ENCODE results near the gene STK32B. TPM values are rescaled to one million over a fixed set of nuclear protein-coding genes. Genes with fewer than 3 reads are reported as not detected.

STK32B gene
- total and polyA plus RNA-seq, 2 of the 4 experiments (the other 2 are of a cell fraction): 5.5 to 6.3 TPM

DNA sequence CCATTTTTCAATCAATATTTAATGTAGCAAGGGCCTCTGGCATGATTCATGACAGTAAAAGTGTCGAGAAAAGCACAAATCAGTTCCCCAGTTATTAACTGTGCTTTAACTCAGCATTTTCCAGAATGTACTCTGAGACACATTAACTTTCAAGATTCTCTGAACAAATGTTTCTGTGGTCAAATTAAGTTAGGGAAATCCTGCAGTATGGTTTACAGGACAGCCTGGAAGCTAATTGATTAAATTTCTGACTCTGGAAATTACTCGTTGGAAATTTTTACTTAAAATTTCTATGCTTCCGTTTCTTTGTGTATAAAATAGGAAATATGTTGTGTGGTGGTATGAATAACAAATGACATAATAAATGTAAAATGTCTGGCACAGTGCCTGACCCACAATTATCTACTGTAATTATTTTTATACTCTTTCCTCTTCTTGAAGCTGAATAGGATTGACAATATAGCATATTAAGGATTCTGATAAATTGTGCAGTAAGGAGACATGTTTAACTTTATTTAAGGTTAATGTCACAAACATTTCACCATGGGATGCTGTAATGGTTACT is 33.7 kb downstream of the STK32B start:
- no peaks in the 10 kb centered on the region for H3K36me3 ChIP-seq (ENCODE audit: control insufficient read depth, insufficient read depth, low read length)
- H2BK20ac ChIP-seq (ENCODE audit: low read depth, low read length): no peak overlapping the region
- no peaks in the 10 kb centered on the region for H4K20me1 ChIP-seq (ENCODE audit: insufficient read depth, low read length)
- H2BK120ac ChIP-seq (ENCODE audit: low read depth, low read length): no peak overlapping the region
- BruUV-seq (replicated peaks): no TSS peak
- peaks cover 0 to 4% of the 10 kb centered on the region in 2 experiments; a peak in 3 of 4 replicates for H3K79me1 ChIP-seq (ENCODE audit: low read depth in 1 of 2, low read length in 2 of 2)
- H3K27ac ChIP-seq (ENCODE audit: insufficient read depth, low read length): no peak overlapping the region
- no peak overlapping the region for H2BK5ac ChIP-seq (ENCODE audit: low read depth, low read length, poor library complexity, severe bottlenecking)
- no peak overlapping the region for H3K23ac ChIP-seq (ENCODE audit: low read depth, low read length)
- ChIA-PET CTCF (no interaction called here), POLR2A (ENCODE audit: unreplicated experiment) (no interaction called here)
- intact Hi-C loops (cut with micrococcal nuclease) (no loop called here), in situ Hi-C loops (cut with MboI; ENCODE audit: low sequenced_read_pairs) (no loop called here), dilution Hi-C loops (cut with HindIII; ENCODE audit: low sequenced_read_pairs, unreplicated experiment) (no loop called here)
- H4K91ac ChIP-seq (ENCODE audit: insufficient read depth, low read depth, low read length): no peak overlapping the region
- H2AK9ac ChIP-seq (replicated peaks; ENCODE audit: low read depth, low read length, poor library complexity): no peak overlapping the region
- no peak overlapping the region for H4K8ac ChIP-seq (ENCODE audit: low read depth in 2 of 2, low read length in 2 of 2)
- H2AK5ac ChIP-seq (ENCODE audit: low read depth, low read length): no peak overlapping the region
- H3K4me1 ChIP-seq (ENCODE audit: control insufficient read depth, insufficient read depth, low read length): no peaks in the 10 kb centered on the region
- no CpG with 5 or more reads among the region's 3 CpGs for WGBS, 2 experiments (ENCODE audit: extremely low coverage in 2 of 2, insufficient read length in 1 of 2)
- no peak overlapping the region for H3K4ac ChIP-seq (ENCODE audit: low read depth, low read length)
- TF ChIP-seq, protein P1, sequence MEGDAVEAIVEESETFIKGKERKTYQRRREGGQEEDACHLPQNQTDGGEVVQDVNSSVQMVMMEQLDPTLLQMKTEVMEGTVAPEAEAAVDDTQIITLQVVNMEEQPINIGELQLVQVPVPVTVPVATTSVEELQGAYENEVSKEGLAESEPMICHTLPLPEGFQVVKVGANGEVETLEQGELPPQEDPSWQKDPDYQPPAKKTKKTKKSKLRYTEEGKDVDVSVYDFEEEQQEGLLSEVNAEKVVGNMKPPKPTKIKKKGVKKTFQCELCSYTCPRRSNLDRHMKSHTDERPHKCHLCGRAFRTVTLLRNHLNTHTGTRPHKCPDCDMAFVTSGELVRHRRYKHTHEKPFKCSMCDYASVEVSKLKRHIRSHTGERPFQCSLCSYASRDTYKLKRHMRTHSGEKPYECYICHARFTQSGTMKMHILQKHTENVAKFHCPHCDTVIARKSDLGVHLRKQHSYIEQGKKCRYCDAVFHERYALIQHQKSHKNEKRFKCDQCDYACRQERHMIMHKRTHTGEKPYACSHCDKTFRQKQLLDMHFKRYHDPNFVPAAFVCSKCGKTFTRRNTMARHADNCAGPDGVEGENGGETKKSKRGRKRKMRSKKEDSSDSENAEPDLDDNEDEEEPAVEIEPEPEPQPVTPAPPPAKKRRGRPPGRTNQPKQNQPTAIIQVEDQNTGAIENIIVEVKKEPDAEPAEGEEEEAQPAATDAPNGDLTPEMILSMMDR (conservative IDR thresholded peaks at IDR 0.05; ENCODE audit: low read depth, low read length): no peak
- TF ChIP-seq, protein P2, sequence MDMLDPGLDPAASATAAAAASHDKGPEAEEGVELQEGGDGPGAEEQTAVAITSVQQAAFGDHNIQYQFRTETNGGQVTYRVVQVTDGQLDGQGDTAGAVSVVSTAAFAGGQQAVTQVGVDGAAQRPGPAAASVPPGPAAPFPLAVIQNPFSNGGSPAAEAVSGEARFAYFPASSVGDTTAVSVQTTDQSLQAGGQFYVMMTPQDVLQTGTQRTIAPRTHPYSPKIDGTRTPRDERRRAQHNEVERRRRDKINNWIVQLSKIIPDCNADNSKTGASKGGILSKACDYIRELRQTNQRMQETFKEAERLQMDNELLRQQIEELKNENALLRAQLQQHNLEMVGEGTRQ (IDR thresholded peaks at IDR 0.05; ENCODE audit: low read depth, low read length): no peak
- TF ChIP-seq RAD21 (IDR thresholded peaks at IDR 0.05; ENCODE audit: low read length): no peak
- no peak for TF ChIP-seq RCOR1 (IDR thresholded peaks at IDR 0.05; ENCODE audit: insufficient replicate concordance, low read length)
- TF ChIP-seq, protein P3, sequence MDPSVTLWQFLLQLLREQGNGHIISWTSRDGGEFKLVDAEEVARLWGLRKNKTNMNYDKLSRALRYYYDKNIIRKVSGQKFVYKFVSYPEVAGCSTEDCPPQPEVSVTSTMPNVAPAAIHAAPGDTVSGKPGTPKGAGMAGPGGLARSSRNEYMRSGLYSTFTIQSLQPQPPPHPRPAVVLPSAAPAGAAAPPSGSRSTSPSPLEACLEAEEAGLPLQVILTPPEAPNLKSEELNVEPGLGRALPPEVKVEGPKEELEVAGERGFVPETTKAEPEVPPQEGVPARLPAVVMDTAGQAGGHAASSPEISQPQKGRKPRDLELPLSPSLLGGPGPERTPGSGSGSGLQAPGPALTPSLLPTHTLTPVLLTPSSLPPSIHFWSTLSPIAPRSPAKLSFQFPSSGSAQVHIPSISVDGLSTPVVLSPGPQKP (IDR thresholded peaks at IDR 0.05; ENCODE audit: borderline replicate concordance, low read depth, low read length): no peak
- TF ChIP-seq CEBPB (IDR thresholded peaks at IDR 0.05; ENCODE audit: low read depth, low read length): no peak
- no peak for TF ChIP-seq POLR2A (IDR thresholded peaks at IDR 0.05; ENCODE audit: low read depth, low read length)
- no peak for TF ChIP-seq MAFK (IDR thresholded peaks at IDR 0.05; ENCODE audit: low read depth, low read length)
- TF ChIP-seq MXI1 (IDR thresholded peaks at IDR 0.05; ENCODE audit: borderline replicate concordance, low read depth, low read length): no peak
- no peak for TF ChIP-seq NFE2L2 (IDR thresholded peaks at IDR 0.05; ENCODE audit: low read depth, low read length)
- TF ChIP-seq FOS (IDR thresholded peaks at IDR 0.05; ENCODE audit: low read depth, low read length): no peak
- no peak for TF ChIP-seq CHD1 (IDR thresholded peaks at IDR 0.05; ENCODE audit: low read depth, low read length)
- no peak for TF ChIP-seq SMC3 (IDR thresholded peaks at IDR 0.05; ENCODE audit: low read depth, low read length)
- TF ChIP-seq BHLHE40 (IDR thresholded peaks at IDR 0.05; ENCODE audit: low read depth, low read length): no peak
- no peak for TF ChIP-seq RFX5 (IDR thresholded peaks at IDR 0.05; ENCODE audit: low read depth, low read length)
- TF ChIP-seq MAZ (IDR thresholded peaks at IDR 0.05; ENCODE audit: borderline replicate concordance, low read depth, low read length): no peak
- ATAC-seq (ENCODE audit: low read depth) (0 out of 2 replicates have a peak, but pooled peaks have one; percentile 17), DNase-seq (peak; percentile 15)
- H3K4me2 ChIP-seq (ENCODE audit: low read depth, low read length): no peak overlapping the region
- H3K14ac ChIP-seq (replicated peaks; ENCODE audit: low read depth, low read length): no peak overlapping the region
- no peak overlapping the region for H3K18ac ChIP-seq (ENCODE audit: low read depth, low read length)
- H3K9ac ChIP-seq (ENCODE audit: low read depth, low read length): no peak overlapping the region
- H3K9me3 ChIP-seq (ENCODE audit: control insufficient read depth, insufficient read depth, low read length): peaks cover 9% of the 10 kb centered on the region
- H3K9me1 ChIP-seq (ENCODE audit: insufficient read depth, low read length): no peaks in the 10 kb centered on the region
- H4K5ac ChIP-seq (ENCODE audit: low read depth, low read length): no peak overlapping the region
- no peak overlapping the region for H2BK15ac ChIP-seq (ENCODE audit: low read depth, low read length)
- no peak overlapping the region for H3K4me3 ChIP-seq (ENCODE audit: insufficient read depth, low read depth, low read length)
- no peak overlapping the region for H3K56ac ChIP-seq (ENCODE audit: extremely low read depth, insufficient read depth, low read length)
- no peaks in the 10 kb centered on the region for H3K27me3 ChIP-seq (ENCODE audit: control insufficient read depth, insufficient read depth, low read length)
- H2AFZ ChIP-seq (replicated peaks; ENCODE audit: low read length, poor library complexity): no peak overlapping the region
